ENCODE results near the gene FRY. TPM values are rescaled to one million over a fixed set of nuclear protein-coding genes. Genes with fewer than 3 reads are reported as not detected.

The FRY gene
- total and polyA plus RNA-seq, 2 donors from 2014 or later: 21.8 to 69.5 TPM

- FAIRE-seq (no peak), DNase-seq (no peak)
- Histone ChIP-seq H3K27ac (ENCODE audit: low read depth in 2 of 2, low read length in 2 of 2) (no peak overlapping the region), H3K36me3 (ENCODE audit: control insufficient read depth in 2 of 3, insufficient read depth in 3 of 3, low read length in 3 of 3) (no peaks in the 10 kb centered on the region), H3K4me3 (ENCODE audit: low read length in 3 of 3) (no peak overlapping the region), H3K27me3 (ENCODE audit: control insufficient read depth, insufficient read depth, low read length) (no peaks in the 10 kb centered on the region), H3K9me3 (ENCODE audit: control insufficient read depth in 2 of 3, insufficient read depth in 1 of 3, low read length in 3 of 3) (no peaks in the 10 kb centered on the region), H3K9ac (ENCODE audit: low read length in 3 of 3) (no peak overlapping the region), H3K4me1 (ENCODE audit: control insufficient read depth in 2 of 3, insufficient read depth in 2 of 3, low read depth in 1 of 3, low read length in 3 of 3) (peaks cover 0 to 2% (median 0%) of the 10 kb centered on the region in 3 donors)
- intact Hi-C loops (cut with DNase I): no loop called here
- no peak for TF ChIP-seq CTCF (IDR thresholded peaks at IDR 0.05; ENCODE audit: borderline replicate concordance, extremely low read depth, insufficient read depth)
Observed at GRCh38 chr13:32316501-32316900, 284.9 kb downstream of the FRY start.

- peaks cover 0 to 2% (median 0%) of the 10 kb centered on the region in 3 donors for H3K4me1 ChIP-seq (ENCODE audit: control insufficient read depth in 2 of 3, insufficient read depth in 2 of 3, low read depth in 1 of 3, low read length in 3 of 3)
- H3K27me3 ChIP-seq (ENCODE audit: control insufficient read depth, insufficient read depth, low read length): no peaks in the 10 kb centered on the region
- DNase-seq: no peak
- no peak for FAIRE-seq
- no peak overlapping the region for H3K27ac ChIP-seq (ENCODE audit: low read depth in 2 of 2, low read length in 2 of 2)
- intact Hi-C loops (cut with DNase I): no loop called here
- H3K36me3 ChIP-seq (ENCODE audit: control insufficient read depth in 2 of 3, insufficient read depth in 3 of 3, low read length in 3 of 3): no peaks in the 10 kb centered on the region
- TF ChIP-seq CTCF (IDR thresholded peaks at IDR 0.05; ENCODE audit: borderline replicate concordance, extremely low read depth, insufficient read depth): no peak
- H3K4me3 ChIP-seq (ENCODE audit: low read length in 3 of 3): no peak overlapping the region
- H3K9me3 ChIP-seq (ENCODE audit: control insufficient read depth in 2 of 3, insufficient read depth in 1 of 3, low read length in 3 of 3): no peaks in the 10 kb centered on the region
- H3K9ac ChIP-seq (ENCODE audit: low read length in 3 of 3): no peak overlapping the region
Observed at GRCh38 chr13:32317716-32318465, 286.3 kb downstream of the FRY start.

- FAIRE-seq (no peak), DNase-seq (no peak)
- Histone ChIP-seq H3K4me3 (ENCODE audit: low read length in 3 of 3) (no peak overlapping the region), H3K27me3 (ENCODE audit: control insufficient read depth, insufficient read depth, low read length) (no peaks in the 10 kb centered on the region), H3K9ac (ENCODE audit: low read length in 3 of 3) (no peak overlapping the region), H3K4me1 (ENCODE audit: control insufficient read depth in 2 of 3, insufficient read depth in 2 of 3, low read depth in 1 of 3, low read length in 3 of 3) (peaks cover 0 to 2% (median 0%) of the 10 kb centered on the region in 3 donors), H3K9me3 (ENCODE audit: control insufficient read depth in 2 of 3, insufficient read depth in 1 of 3, low read length in 3 of 3) (no peaks in the 10 kb centered on the region), H3K27ac (ENCODE audit: low read depth in 2 of 2, low read length in 2 of 2) (no peak overlapping the region), H3K36me3 (ENCODE audit: control insufficient read depth in 2 of 3, insufficient read depth in 3 of 3, low read length in 3 of 3) (no peaks in the 10 kb centered on the region)
- intact Hi-C loops (cut with DNase I): no loop called here
- TF ChIP-seq CTCF (IDR thresholded peaks at IDR 0.05; ENCODE audit: borderline replicate concordance, extremely low read depth, insufficient read depth): no peak
Observed at GRCh38 chr13:32320528-32320927, 289.0 kb downstream of the FRY start.

All from kidney (tissue), 14 donors.